ENCODE results near the gene RIOK1.

GRCh38 chr6:7410851-7411250 lies 21.2 kb downstream of the RIOK1 start:
- TF ChIP-seq, protein P1, sequence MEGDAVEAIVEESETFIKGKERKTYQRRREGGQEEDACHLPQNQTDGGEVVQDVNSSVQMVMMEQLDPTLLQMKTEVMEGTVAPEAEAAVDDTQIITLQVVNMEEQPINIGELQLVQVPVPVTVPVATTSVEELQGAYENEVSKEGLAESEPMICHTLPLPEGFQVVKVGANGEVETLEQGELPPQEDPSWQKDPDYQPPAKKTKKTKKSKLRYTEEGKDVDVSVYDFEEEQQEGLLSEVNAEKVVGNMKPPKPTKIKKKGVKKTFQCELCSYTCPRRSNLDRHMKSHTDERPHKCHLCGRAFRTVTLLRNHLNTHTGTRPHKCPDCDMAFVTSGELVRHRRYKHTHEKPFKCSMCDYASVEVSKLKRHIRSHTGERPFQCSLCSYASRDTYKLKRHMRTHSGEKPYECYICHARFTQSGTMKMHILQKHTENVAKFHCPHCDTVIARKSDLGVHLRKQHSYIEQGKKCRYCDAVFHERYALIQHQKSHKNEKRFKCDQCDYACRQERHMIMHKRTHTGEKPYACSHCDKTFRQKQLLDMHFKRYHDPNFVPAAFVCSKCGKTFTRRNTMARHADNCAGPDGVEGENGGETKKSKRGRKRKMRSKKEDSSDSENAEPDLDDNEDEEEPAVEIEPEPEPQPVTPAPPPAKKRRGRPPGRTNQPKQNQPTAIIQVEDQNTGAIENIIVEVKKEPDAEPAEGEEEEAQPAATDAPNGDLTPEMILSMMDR (IDR thresholded peaks at IDR 0.05) = no peak
- TF ChIP-seq POLR2A (IDR thresholded peaks at IDR 0.05) = no peak
